ENCODE measurements around the gene SLC24A4.

The SLC24A4 gene

GRCh38 chr14:92437729-92438285, 114.8 kb downstream of the SLC24A4 start:
- DNase-seq (ENCODE audit: low read depth) = no peak

- DNase-seq (ENCODE audit: low read depth) = no peak
Measured at GRCh38 chr14:92439537-92440344, 116.8 kb downstream of the SLC24A4 start.

- DNase-seq (ENCODE audit: low read depth) = no peak
Measured at GRCh38 chr14:92440345-92441003, 117.5 kb downstream of the SLC24A4 start.

- no peak for DNase-seq (ENCODE audit: low read depth)
Measured at GRCh38 chr14:92441751-92442504, 119.0 kb downstream of the SLC24A4 start.

- DNase-seq (ENCODE audit: low read depth) = no peak
Measured at GRCh38 chr14:92443167-92443566, 120.2 kb downstream of the SLC24A4 start.

GRCh38 chr14:92443741-92444140, 120.8 kb downstream of the SLC24A4 start:
- DNase-seq (ENCODE audit: low read depth) = no peak

- no peak for DNase-seq (ENCODE audit: low read depth)
Measured at GRCh38 chr14:92446771-92447170, 123.8 kb downstream of the SLC24A4 start.

- no peak for DNase-seq (ENCODE audit: low read depth)
Measured at GRCh38 chr14:92447416-92448197, 124.6 kb downstream of the SLC24A4 start.

- no peak for DNase-seq (ENCODE audit: low read depth)
Measured at GRCh38 chr14:92448786-92449185, 125.8 kb downstream of the SLC24A4 start.

- DNase-seq (ENCODE audit: low read depth) = no peak
Measured at GRCh38 chr14:92449404-92450181, 126.6 kb downstream of the SLC24A4 start.

GRCh38 chr14:92450351-92451070, 127.5 kb downstream of the SLC24A4 start:
- no peak for DNase-seq (ENCODE audit: low read depth)

- DNase-seq (ENCODE audit: low read depth) = no peak
Measured at GRCh38 chr14:92451245-92451644, 128.3 kb downstream of the SLC24A4 start.

GRCh38 chr14:92451755-92452154, 128.8 kb downstream of the SLC24A4 start:
- no peak for DNase-seq (ENCODE audit: low read depth)

GRCh38 chr14:92452471-92452870, 129.5 kb downstream of the SLC24A4 start:
- no peak for DNase-seq (ENCODE audit: low read depth)

GRCh38 chr14:92453691-92454090, 130.7 kb downstream of the SLC24A4 start:
- DNase-seq (ENCODE audit: low read depth) = no peak

- no peak for DNase-seq (ENCODE audit: low read depth)
Measured at GRCh38 chr14:92455231-92455630, 132.3 kb downstream of the SLC24A4 start.

- no peak for DNase-seq (ENCODE audit: low read depth)
Measured at GRCh38 chr14:92456215-92457015, 133.4 kb downstream of the SLC24A4 start.

- no peak for DNase-seq (ENCODE audit: low read depth)
Measured at GRCh38 chr14:92457016-92457565, 134.1 kb downstream of the SLC24A4 start.

All from activated T-cell treated with anti-CD3 and anti-CD28 coated beads for 1 hour (primary cell).